Measurements from ENCODE around the gene LRMDA.
A peak's percentile ranks its signal among the peaks of the same experiment; 100 is the strongest.

Gene LRMDA

GRCh38 chr10:75544386-75544785, 113.0 kb downstream of the LRMDA start:
- DNase-seq = peak in 1 of 2 experiments; percentile 42

- no peak for DNase-seq
Observed at GRCh38 chr10:75544993-75545706, 113.7 kb downstream of the LRMDA start.

GRCh38 chr10:75546004-75546403, 114.6 kb downstream of the LRMDA start:
- no peak for DNase-seq

GRCh38 chr10:75547391-75548298, 116.2 kb downstream of the LRMDA start:
- peak in 1 of 2 experiments; percentile 7 for DNase-seq

- DNase-seq = no peak
Observed at GRCh38 chr10:75548356-75548755, 116.9 kb downstream of the LRMDA start.

GRCh38 chr10:75550191-75550590, 118.8 kb downstream of the LRMDA start:
- no peak for DNase-seq

- no peak for DNase-seq
Observed at GRCh38 chr10:75552171-75552570, 120.7 kb downstream of the LRMDA start.

- DNase-seq = peak; percentile 12 to 32
Observed at GRCh38 chr10:75553550-75553949, 122.1 kb downstream of the LRMDA start.

- no peak for DNase-seq
Observed at GRCh38 chr10:75555323-75555722, 123.9 kb downstream of the LRMDA start.

- DNase-seq = no peak
Observed at GRCh38 chr10:75556320-75556719, 124.9 kb downstream of the LRMDA start.

- DNase-seq = no peak
Observed at GRCh38 chr10:75565286-75566251, 134.1 kb downstream of the LRMDA start.

- no peak for DNase-seq
Observed at GRCh38 chr10:75568450-75569130, 137.2 kb downstream of the LRMDA start.

- no peak for DNase-seq
Observed at GRCh38 chr10:75569506-75569905, 138.1 kb downstream of the LRMDA start.

- no peak for DNase-seq
Observed at GRCh38 chr10:75572478-75572877, 141.1 kb downstream of the LRMDA start.

- no peak for DNase-seq
Observed at GRCh38 chr10:75575940-75576339, 144.5 kb downstream of the LRMDA start.

GRCh38 chr10:75582102-75582501, 150.7 kb downstream of the LRMDA start:
- DNase-seq = no peak

GRCh38 chr10:75585294-75585693, 153.9 kb downstream of the LRMDA start:
- no peak for DNase-seq

GRCh38 chr10:75586814-75587213, 155.4 kb downstream of the LRMDA start:
- DNase-seq = no peak

- no peak for DNase-seq
Observed at GRCh38 chr10:75588031-75588430, 156.6 kb downstream of the LRMDA start.

- no peak for DNase-seq
Observed at GRCh38 chr10:75589895-75590654, 158.7 kb downstream of the LRMDA start.

- DNase-seq = no peak
Observed at GRCh38 chr10:75592151-75592787, 160.8 kb downstream of the LRMDA start.
